Loucy (cell line): Measurements from ENCODE around the gene NDUFAF4.

ENCODE experiments used
- H2AFZ ChIP-seq: fragments of 200-600 bp; sonication (generic); 2 replicates; pipeline ENCODE4 v1.6.0; 2016; ENCODE audit warnings: antibody characterized with exemption, mild to moderate bottlenecking, low read length, moderate library complexity
- H3F3A ChIP-seq: fragments of 200-600 bp; 2 replicates; pipeline ENCODE4 v1.6.0; 2016; ENCODE audit warnings: antibody characterized with exemption, low read depth, mild to moderate bottlenecking
- H3K27me3 ChIP-seq: fragments of 200-600 bp; sonication (generic); 2 replicates; pipeline ENCODE4 v1.6.1; 2014; ENCODE audit warnings: low read length, mild to moderate bottlenecking; ENCODE audit not compliant: insufficient read depth, poor library complexity, severe bottlenecking
- H3K36me3 ChIP-seq: fragments of 200-600 bp; sonication (generic); 2 replicates; pipeline ENCODE4 v1.6.1; 2016; ENCODE audit warnings: low read length; ENCODE audit not compliant: insufficient read depth
- H3K4me1 ChIP-seq: fragments of 200-600 bp; sonication (generic); 2 replicates; pipeline ENCODE4 v1.5.1; 2014; ENCODE audit warnings: low read length, mild to moderate bottlenecking; ENCODE audit not compliant: insufficient read depth, poor library complexity, severe bottlenecking
- H3K4me2 ChIP-seq: fragments of 200-600 bp; sonication (generic); 2 replicates; pipeline ENCODE4 v1.6.0; 2014; ENCODE audit warnings: antibody characterized with exemption, low read length, low read depth, mild to moderate bottlenecking; ENCODE audit not compliant: poor library complexity, severe bottlenecking
- H3K4me3 ChIP-seq: fragments of 200-600 bp; sonication (generic); 2 replicates; pipeline ENCODE4 v1.5.1; 2014; ENCODE audit warnings: low read length, mild to moderate bottlenecking, mixed read lengths; ENCODE audit not compliant: poor library complexity, severe bottlenecking
- H3K79me2 ChIP-seq: fragments of 200-600 bp; sonication (generic); 2 replicates; pipeline ENCODE4 v1.6.1; 2014; ENCODE audit warnings: low read length; ENCODE audit not compliant: insufficient read depth
- H3K9ac ChIP-seq: fragments of 200-600 bp; sonication (generic); 2 replicates; pipeline ENCODE4 v1.6.0; 2014; ENCODE audit warnings: mild to moderate bottlenecking, low read depth, low read length, moderate library complexity; ENCODE audit not compliant: poor library complexity, severe bottlenecking
- H3K9me2 ChIP-seq: fragments of 200-600 bp; sonication (generic); replicated peaks from 2 replicates; pipeline ENCODE4 v1.6.1; 2016; ENCODE audit warnings: low read depth, low read length, mixed read lengths
- H3K9me3 ChIP-seq: fragments of 200-600 bp; sonication (generic); 2 replicates; pipeline ENCODE4 v1.6.1; 2014; ENCODE audit warnings: mild to moderate bottlenecking, antibody characterized with exemption, low read length, low read depth; ENCODE audit not compliant: insufficient read depth
- H4K20me1 ChIP-seq: fragments of 200-600 bp; sonication (generic); 2 replicates; pipeline ENCODE4 v1.6.0; 2014; ENCODE audit warnings: antibody characterized with exemption, low read length, mild to moderate bottlenecking; ENCODE audit not compliant: insufficient read depth, poor library complexity, severe bottlenecking
- CTCF ChIP-seq: fragments of 200-600 bp; sonication (generic); conservative IDR thresholded peaks from 2 replicates; pipeline ENCODE4 v1.5.1; 2014; ENCODE audit warnings: mild to moderate bottlenecking, antibody characterized with exemption, low read length
- EZH2phosphoT487 ChIP-seq: fragments of 200-600 bp; IDR thresholded peaks from 2 replicates; pipeline ENCODE4 v1.6.1; 2018; ENCODE audit warnings: antibody characterized with exemption, mild to moderate bottlenecking, moderate library complexity, borderline replicate concordance

Gene NDUFAF4

GRCh38 chr6:96865055-96865405 lies 32.7 kb downstream of the NDUFAF4 start:
- H3K79me2 ChIP-seq: no peaks in the 10 kb centered on the region
- H3K4me1 ChIP-seq: no peaks in the 10 kb centered on the region
- H3K9me3 ChIP-seq: no peaks in the 10 kb centered on the region
- no peaks in the 10 kb centered on the region for H3K9me2 ChIP-seq
- TF ChIP-seq CTCF: no peak
- no peak for TF ChIP-seq EZH2phosphoT487
- no peaks in the 10 kb centered on the region for H3K27me3 ChIP-seq
- H4K20me1 ChIP-seq: no peaks in the 10 kb centered on the region
- no peaks in the 10 kb centered on the region for H3F3A ChIP-seq
- no peak overlapping the region for H3K4me3 ChIP-seq
- H3K9ac ChIP-seq: no peak overlapping the region
- H3K36me3 ChIP-seq: no peaks in the 10 kb centered on the region
- no peak overlapping the region for H3K4me2 ChIP-seq
- H2AFZ ChIP-seq: no peak overlapping the region

GRCh38 chr6:96864216-96865054 lies 33.3 kb downstream of the NDUFAF4 start:
- Histone ChIP-seq H3K9me2 (no peaks in the 10 kb centered on the region), H3K9ac (no peak overlapping the region), H3F3A (no peaks in the 10 kb centered on the region), H3K4me2 (no peak overlapping the region), H2AFZ (no peak overlapping the region), H3K9me3 (no peaks in the 10 kb centered on the region), H4K20me1 (no peaks in the 10 kb centered on the region), H3K4me3 (no peak overlapping the region), H3K79me2 (no peaks in the 10 kb centered on the region), H3K36me3 (no peaks in the 10 kb centered on the region), H3K27me3 (no peaks in the 10 kb centered on the region), H3K4me1 (no peaks in the 10 kb centered on the region)
- no peak for TF ChIP-seq EZH2phosphoT487
- no peak for TF ChIP-seq CTCF

GRCh38 chr6:96862560-96862959 lies 35.1 kb downstream of the NDUFAF4 start:
- no peak overlapping the region for H3K9ac ChIP-seq
- no peaks in the 10 kb centered on the region for H3K9me2 ChIP-seq
- H3K4me3 ChIP-seq: no peak overlapping the region
- no peaks in the 10 kb centered on the region for H3K36me3 ChIP-seq
- no peaks in the 10 kb centered on the region for H3K27me3 ChIP-seq
- H2AFZ ChIP-seq: no peak overlapping the region
- no peaks in the 10 kb centered on the region for H3K4me1 ChIP-seq
- TF ChIP-seq CTCF (no peak), EZH2phosphoT487 (no peak)
- no peaks in the 10 kb centered on the region for H3K79me2 ChIP-seq
- no peaks in the 10 kb centered on the region for H3F3A ChIP-seq
- H3K4me2 ChIP-seq: no peak overlapping the region
- H4K20me1 ChIP-seq: no peaks in the 10 kb centered on the region
- no peaks in the 10 kb centered on the region for H3K9me3 ChIP-seq
